ENCODE measurements around the gene DLGAP1. TPM values are rescaled to one million over a fixed set of nuclear protein-coding genes. Genes with fewer than 3 reads are reported as not detected.

Gene DLGAP1
- total RNA-seq, 4 donors from 2014 or later, result 2.0 to 4.7 (median 2.1) TPM; not detected in 1

- no peak overlapping the region for H3K4me3 ChIP-seq
- H3K9me3 ChIP-seq, result no peaks in the 10 kb centered on the region
- no peaks in the 10 kb centered on the region for H3K4me1 ChIP-seq
- H3K27me3 ChIP-seq, result no peaks in the 10 kb centered on the region
- WGBS, result 92% methylated on average over 30 of the region's 35 CpGs
- no peak for DNase-seq (ENCODE audit: low spot score in 2 of 2)
- H3K36me3 ChIP-seq, result no peaks in the 10 kb centered on the region
- no peak overlapping the region for H3K27ac ChIP-seq
- TF ChIP-seq POLR2AphosphoS5 (IDR thresholded peaks at IDR 0.05) (no peak), POLR2A (IDR thresholded peaks at IDR 0.05) (no peak), EP300 (IDR thresholded peaks at IDR 0.05) (no peak)
- TF ChIP-seq, protein P1, sequence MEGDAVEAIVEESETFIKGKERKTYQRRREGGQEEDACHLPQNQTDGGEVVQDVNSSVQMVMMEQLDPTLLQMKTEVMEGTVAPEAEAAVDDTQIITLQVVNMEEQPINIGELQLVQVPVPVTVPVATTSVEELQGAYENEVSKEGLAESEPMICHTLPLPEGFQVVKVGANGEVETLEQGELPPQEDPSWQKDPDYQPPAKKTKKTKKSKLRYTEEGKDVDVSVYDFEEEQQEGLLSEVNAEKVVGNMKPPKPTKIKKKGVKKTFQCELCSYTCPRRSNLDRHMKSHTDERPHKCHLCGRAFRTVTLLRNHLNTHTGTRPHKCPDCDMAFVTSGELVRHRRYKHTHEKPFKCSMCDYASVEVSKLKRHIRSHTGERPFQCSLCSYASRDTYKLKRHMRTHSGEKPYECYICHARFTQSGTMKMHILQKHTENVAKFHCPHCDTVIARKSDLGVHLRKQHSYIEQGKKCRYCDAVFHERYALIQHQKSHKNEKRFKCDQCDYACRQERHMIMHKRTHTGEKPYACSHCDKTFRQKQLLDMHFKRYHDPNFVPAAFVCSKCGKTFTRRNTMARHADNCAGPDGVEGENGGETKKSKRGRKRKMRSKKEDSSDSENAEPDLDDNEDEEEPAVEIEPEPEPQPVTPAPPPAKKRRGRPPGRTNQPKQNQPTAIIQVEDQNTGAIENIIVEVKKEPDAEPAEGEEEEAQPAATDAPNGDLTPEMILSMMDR (IDR thresholded peaks at IDR 0.05), result no peak
Measured at GRCh38 chr18:3728704-3729437, 726.2 kb downstream of the DLGAP1 start.

DNA sequence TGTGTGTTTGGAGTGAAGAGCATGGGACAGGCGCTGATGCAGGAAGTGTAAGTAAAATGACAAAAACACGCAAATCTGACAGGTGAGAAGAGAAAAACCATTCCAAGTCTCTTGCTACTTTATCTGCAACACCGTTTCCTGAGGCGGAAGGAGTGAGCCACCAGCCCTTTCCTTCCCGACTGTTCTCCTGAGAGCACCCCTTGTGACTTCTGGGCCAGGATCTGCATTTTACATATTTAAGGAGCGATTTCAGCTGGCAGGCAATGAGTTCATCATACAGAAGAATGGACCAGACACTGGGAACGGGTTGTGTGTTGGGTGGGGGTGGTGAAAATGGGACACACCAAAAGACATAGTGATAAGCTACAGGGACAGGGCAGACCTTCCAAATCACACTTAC, 727.8 kb downstream of the DLGAP1 start:
- TF ChIP-seq, protein P1 (IDR thresholded peaks at IDR 0.05), result no peak
- TF ChIP-seq POLR2A (IDR thresholded peaks at IDR 0.05) (no peak), EP300 (IDR thresholded peaks at IDR 0.05) (no peak), POLR2AphosphoS5 (IDR thresholded peaks at IDR 0.05) (no peak)
- Histone ChIP-seq H3K9me3 (no peaks in the 10 kb centered on the region), H3K4me3 (no peak overlapping the region), H3K4me1 (peaks cover 12% of the 10 kb centered on the region), H3K36me3 (no peaks in the 10 kb centered on the region), H3K27me3 (no peaks in the 10 kb centered on the region), H3K27ac (no peak overlapping the region)
- 72% methylated on average over 7 of the region's 7 CpGs for WGBS
- DNase-seq (ENCODE audit: low spot score in 2 of 2), result no peak

DNA sequence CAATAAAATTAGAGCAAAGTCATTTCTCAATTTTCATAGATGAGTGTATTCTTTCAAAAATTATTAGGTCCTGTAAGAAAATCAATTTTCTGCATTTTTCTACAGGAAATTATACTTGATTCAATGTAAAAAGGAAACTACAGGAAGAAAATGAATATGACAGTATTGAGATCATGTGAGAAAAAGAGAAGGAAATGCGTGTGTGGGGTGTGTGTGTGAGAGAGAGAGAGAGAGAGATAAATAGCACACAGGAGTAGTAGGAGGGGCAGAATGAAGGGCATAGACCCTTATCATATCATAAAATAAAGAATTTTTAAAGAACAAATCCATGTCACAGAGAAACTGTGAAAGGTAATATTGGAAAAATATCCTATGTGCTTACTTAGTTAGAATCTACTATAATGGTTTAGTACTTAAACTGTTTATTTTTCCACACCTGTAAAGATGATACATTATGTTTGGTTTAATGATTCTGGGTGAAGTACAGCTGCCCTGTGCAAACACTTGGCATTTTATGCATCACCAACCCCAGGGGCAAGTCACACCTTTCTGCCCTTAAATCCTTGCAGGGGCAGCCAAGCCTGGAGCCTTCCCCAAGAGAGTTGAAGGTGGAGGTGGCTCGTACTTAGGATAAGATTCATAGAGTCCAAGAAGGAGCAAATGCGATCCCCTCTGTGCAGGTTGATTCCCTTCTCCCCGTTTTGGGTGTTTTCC, 728.7 kb downstream of the DLGAP1 start:
- Histone ChIP-seq H3K9me3 (no peaks in the 10 kb centered on the region), H3K4me1 (peaks cover 12% of the 10 kb centered on the region), H3K36me3 (no peaks in the 10 kb centered on the region), H3K4me3 (no peak overlapping the region), H3K27ac (no peak overlapping the region), H3K27me3 (no peaks in the 10 kb centered on the region)
- 68% methylated on average over 4 of the region's 4 CpGs for WGBS
- TF ChIP-seq POLR2A (IDR thresholded peaks at IDR 0.05), result no peak
- no peak for TF ChIP-seq POLR2AphosphoS5 (IDR thresholded peaks at IDR 0.05)
- no peak for TF ChIP-seq EP300 (IDR thresholded peaks at IDR 0.05)
- TF ChIP-seq, protein P1 (IDR thresholded peaks at IDR 0.05), result no peak
- no peak for DNase-seq (ENCODE audit: low spot score in 2 of 2)

- Histone ChIP-seq H3K27ac (no peak overlapping the region), H3K4me1 (peaks cover 12% of the 10 kb centered on the region), H3K9me3 (no peaks in the 10 kb centered on the region), H3K27me3 (no peaks in the 10 kb centered on the region), H3K36me3 (no peaks in the 10 kb centered on the region), H3K4me3 (no peak overlapping the region)
- WGBS, result 66% methylated on average over 2 of the region's 2 CpGs
- TF ChIP-seq POLR2A (IDR thresholded peaks at IDR 0.05), result no peak
- TF ChIP-seq EP300 (IDR thresholded peaks at IDR 0.05), result no peak
- TF ChIP-seq POLR2AphosphoS5 (IDR thresholded peaks at IDR 0.05), result no peak
- TF ChIP-seq, protein P1 (IDR thresholded peaks at IDR 0.05), result no peak
- no peak for DNase-seq (ENCODE audit: low spot score in 2 of 2)
Measured at GRCh38 chr18:3725115-3725514, 730.0 kb downstream of the DLGAP1 start.

DNA sequence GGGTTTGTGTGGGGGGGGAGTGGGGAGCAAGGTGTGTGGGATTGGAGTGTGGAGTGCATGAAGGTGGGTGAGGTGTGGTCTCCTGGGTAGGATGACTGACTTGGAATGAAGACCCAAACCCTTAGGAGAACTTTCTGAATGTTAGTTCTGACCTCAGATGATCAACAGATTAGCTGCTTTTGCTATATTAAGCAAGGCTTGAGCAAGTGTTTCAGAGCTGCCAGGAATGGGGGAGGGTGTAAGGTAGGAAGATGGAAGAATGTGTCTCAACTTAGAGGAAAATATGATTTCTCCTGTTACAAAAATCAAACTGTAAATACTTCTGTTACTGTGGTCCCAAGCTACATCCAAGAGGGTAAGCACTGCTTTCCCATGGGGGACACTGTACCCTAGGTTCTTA, 731.6 kb downstream of the DLGAP1 start:
- H3K27me3 ChIP-seq, result no peaks in the 10 kb centered on the region
- no peak for DNase-seq (ENCODE audit: low spot score in 2 of 2)
- H3K4me1 ChIP-seq, result peaks cover 12% of the 10 kb centered on the region
- no peaks in the 10 kb centered on the region for H3K9me3 ChIP-seq
- no peak overlapping the region for H3K27ac ChIP-seq
- H3K4me3 ChIP-seq, result no peak overlapping the region
- TF ChIP-seq POLR2A (IDR thresholded peaks at IDR 0.05), result no peak
- TF ChIP-seq, protein P1 (IDR thresholded peaks at IDR 0.05), result no peak
- TF ChIP-seq EP300 (IDR thresholded peaks at IDR 0.05), result no peak
- no peak for TF ChIP-seq POLR2AphosphoS5 (IDR thresholded peaks at IDR 0.05)
- no peaks in the 10 kb centered on the region for H3K36me3 ChIP-seq
